ENCODE data around the gene ERBB4.
"Not testable (repeated sequence)": the region's sequence is repeated elsewhere in the genome, so short reads cannot be mapped to it uniquely, and the experiment has no call there.

Gene ERBB4

DNA sequence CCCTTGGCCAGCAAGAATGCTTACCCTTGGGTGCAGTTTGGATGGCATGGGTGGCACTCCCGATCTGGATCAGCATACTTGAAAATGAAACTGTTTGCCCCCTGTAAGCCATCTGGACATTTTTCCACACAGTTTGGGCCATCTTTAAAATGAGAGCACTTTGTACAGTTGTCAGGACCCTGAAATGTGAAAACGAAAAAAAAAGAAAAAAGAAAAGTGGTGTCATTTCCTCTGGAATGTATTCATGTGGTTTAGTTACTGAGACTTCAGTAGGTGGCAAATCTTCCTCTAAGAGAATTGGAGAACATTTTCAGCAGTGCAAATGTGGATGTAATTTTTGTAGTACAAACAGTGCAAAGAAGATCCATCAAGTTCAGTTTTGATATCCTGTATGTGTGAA, 873.3 kb downstream of the ERBB4 start:
- DNase-seq = no peak

DNA sequence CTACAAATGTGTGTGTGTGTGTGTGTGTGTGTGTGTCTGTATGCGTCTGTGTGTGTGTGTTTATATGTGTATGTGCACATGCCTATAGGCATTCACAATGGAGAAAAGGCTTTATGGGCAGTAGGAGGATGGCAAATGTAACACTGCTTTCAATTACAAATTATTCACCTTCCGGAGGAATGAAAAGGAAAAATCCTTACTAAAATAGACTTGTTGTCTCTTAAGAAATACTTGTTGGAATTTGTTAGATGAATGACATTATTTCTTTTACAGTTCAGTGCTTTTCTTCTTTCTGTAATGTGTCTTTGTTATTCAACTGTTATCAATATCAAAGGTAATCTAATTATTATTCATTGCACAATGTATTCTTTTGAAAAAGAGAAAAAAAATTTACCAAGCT, 874.3 kb downstream of the ERBB4 start:
- DNase-seq = no peak

DNA sequence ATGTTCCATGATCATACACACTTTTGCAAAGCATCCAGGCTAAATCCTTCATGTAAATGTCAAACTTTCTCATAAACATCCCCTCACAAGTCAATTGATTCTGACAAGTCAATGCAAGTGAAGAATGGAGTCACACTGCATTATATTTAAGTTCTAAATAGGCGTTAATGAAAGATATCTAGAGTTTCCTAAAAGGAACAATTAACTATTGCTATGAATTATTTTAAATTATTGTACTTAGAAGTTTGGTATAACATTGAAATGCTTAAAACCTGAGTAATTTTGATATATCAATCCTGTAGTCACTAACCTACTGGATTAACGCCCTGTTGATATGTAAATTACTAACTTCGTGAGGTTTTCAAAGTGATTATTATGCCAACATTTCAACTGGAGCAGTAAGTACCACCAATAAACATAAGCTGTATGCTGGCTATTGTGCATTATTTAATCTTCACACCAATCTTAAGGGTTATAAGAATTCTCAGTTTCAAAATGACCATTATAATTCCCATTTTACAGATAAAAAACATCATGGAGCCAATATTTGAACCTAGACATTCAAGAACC, 884.3 kb downstream of the ERBB4 start:
- no peak for DNase-seq

DNA sequence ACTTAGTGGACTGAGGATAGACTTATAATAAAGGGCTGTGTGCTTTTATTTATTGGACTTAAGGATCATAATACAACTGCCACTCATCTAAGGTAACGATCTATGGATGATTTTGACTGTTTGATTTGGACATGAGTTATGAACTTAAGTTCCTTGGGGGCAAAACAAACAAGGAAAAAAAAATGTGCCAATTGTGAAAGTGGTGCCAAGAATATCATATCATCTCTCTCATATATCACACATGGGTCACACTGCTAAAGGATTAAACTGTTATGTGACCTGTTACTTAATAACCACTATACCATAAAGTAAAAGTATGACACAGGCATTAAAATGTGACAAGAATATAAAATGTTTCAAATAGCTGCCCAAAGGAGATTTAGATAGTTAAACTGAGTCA, 886.3 kb downstream of the ERBB4 start:
- no peak for DNase-seq

DNA sequence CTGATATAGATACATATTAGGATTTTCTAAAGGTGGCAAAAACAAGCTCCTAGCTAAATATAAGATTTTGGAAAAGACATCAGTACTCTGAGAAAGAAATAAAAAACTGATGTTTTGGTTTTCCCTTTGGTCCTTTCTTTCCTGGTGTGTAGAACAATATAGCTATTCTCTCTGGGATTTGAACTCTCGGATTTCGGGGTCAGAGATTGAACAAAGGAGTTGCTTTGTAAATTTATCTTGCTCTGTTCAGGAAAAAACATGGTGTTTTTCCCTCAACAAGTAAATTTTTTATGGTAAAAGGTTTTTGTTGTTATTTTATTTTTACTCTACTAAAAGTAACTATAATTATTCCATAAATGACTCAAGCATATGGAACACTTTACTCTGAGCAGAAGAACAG, 889.3 kb downstream of the ERBB4 start:
- no peak for DNase-seq

DNA sequence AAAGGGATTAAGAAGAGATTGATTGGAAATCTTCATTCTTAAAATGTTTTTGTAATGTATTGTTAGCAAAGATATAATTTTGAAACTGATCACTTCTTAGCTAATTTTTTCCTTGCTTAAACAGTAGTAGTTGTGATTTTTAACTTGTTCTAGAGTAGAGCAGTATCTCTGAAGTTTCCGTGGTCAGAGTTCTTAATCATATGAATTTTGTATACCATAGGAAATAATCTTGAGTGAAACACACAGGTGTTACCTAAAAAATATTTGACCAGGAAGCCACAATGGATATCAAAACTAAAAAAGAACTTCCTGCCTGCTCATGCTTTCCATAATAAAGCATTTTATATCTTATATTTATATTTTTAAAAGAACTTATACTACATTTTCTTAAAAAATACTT, 907.1 kb downstream of the ERBB4 start:
- DNase-seq = no peak

DNA sequence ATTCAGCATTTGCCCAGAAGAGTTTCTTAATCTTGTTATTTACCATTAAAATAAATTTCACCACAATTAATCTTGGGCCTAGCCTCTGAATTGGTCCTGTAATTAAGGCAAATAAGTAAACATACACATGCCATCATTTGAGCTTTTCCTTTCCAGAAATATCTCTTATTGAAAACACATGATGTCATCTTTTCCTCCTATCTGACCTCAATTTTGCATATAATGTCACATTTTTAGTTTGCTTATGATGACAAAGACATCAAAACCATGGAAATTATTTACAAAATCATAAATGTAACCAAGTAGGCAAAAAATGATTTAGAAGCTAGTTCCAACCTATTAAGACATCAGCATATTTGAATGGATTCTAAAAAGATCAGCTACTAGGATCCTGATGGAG, 915.5 kb downstream of the ERBB4 start:
- no peak for DNase-seq

DNA sequence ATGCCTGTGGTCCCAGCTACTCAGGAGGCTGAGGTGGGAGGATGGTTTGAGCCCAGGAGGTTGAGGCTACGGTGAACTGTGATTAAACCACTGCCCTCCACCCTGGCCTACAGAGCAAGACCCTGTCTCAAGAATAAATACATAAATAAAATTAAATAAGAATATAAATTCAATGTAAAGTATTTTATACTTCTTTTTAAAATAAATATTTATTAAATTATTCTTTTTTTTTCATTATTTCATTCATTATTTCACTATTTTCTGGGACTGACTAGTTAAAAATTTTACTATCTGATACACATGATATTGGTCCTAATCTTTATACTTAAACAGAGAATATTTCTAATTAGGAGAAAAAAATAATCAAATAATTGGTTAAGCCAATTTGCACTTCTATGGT, 917.6 kb downstream of the ERBB4 start:
- DNase-seq = no peak

DNA sequence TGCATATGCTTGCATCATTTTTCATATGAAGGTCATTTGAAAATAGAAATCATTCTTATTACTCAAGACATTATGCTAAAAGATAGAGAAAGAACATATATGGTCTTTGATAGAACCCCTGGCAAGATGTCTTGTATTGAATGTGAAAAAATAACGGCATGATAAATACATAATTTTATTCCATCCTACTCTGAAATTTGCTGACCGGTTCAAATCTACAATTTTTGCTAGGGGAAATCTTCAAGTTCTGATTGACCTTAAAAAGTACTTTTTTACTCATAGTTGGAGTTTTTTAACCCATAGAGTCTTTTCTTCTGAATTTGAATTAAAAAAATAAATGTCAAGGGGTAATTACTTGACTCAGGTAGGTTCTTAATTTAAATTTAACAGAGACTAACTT, 920.8 kb downstream of the ERBB4 start:
- DNase-seq = no peak

DNA sequence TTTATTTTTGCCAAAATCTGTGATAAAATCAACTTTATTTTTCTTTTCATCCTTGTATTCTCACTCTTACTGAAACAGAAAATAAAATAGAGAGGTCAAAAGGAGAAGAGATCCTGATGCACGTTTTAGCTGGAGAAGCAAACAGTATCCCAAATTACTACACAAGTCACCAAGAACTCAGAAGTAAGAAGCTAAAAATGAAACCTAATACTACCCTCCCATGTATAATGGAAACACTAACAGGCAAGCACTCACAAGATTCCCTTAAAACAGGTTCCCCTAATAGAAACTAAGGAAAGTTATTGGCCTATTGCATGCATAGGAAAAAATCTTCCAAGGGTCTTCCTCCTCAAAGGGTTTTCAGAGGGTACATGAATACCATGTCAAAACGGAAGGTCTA, 927.0 kb downstream of the ERBB4 start:
- no peak for DNase-seq

DNA sequence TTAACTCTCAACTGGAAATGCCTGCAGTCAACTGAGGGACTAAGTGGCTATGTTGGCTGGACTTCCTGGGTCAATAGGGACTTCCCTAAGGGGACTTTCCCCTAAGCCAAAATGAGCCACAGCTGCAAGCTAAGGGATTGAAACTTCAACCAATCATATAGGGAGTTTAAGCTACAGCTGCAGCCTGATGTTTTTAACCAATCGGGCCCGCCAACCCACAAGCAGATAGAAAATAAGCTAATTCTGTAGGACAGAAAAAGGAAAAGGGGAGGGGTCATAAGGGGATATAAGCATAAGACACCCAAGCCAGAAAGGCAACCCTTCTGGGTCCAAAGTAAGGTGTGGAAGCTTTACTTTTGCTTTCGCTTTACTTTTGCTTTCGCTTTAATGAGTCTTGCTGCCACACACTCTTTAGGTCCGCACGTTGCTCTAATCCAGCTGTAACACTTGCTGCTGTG, 927.5 kb downstream of the ERBB4 start:
- no peak for DNase-seq

DNA sequence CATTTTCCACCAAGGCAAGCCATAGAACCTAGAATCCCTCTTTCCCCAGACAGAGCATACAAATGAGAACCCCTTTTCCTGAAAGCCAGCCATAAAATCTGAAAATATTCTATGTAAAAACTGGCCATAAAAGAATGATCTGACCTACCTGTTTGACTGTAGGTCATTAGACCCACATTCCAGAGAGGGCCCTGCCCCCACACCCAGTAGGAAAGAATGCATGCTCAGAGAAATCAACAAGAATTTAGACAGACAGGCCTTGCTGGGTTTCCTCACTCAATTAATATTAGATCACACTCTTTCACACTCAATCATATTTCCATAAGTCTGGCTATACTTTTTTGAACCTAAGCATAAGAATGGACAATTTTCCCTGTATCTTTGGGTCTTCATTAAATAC, 929.5 kb downstream of the ERBB4 start:
- no peak for DNase-seq

DNA sequence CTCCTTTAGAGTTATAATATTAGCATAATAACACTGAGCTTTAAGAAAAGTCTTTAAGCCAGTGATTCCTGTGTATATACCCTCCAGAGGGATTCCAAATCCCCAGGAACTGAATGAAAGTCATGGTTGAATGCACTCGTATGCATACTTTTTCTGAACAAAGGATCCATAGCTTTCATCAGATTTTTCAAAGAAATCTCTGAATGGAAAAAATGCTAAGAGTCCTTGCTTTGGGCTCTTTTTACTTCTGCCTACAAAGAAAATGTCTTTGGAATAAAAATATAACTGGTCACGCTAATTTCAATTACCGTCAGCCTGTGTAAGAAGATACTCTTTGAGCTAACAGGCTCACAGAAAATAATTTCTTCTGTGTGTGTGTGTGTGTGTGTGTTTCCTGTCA, 939.5 kb downstream of the ERBB4 start:
- no peak for DNase-seq

DNA sequence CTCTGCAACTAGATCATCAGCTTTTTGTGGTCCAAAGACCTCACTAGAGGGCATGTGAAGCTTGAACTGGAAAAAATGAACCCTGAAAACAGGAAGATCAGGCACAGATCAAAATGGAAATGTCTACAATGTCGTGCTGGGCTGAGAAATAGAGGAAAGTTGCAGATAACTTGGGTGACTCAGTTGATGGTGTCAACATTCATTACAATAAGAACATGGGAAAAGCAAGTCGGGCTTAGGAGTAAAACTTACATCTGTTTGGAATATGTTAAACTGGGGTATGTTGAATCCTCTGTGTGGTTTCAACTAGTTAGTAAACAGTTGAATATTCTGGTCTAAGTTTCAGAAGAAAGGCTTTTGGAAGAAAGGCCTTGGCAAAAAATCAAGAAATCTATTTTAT, 940.4 kb downstream of the ERBB4 start:
- DNase-seq = no peak

DNA sequence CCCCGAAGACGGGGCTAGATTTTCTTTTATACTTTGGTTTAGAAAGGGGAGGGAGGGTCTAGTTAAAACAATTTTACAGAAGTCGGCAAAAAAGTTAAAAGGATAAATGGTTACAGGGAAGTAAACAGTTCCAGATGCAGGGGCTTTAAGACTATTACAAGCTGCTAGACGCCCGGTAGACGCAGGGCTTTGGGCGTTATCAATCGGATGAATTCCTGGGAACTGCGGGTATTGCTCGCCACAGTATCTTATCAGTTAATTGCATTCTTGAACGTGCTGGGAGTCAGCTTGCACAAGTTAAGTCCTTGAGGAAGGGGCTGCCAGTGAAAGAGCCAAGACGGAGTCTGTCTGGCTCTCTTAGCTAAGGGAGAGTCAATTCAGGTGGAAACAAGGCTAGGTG, 946.6 kb downstream of the ERBB4 start:
- not testable (repeated sequence) for DNase-seq

DNA sequence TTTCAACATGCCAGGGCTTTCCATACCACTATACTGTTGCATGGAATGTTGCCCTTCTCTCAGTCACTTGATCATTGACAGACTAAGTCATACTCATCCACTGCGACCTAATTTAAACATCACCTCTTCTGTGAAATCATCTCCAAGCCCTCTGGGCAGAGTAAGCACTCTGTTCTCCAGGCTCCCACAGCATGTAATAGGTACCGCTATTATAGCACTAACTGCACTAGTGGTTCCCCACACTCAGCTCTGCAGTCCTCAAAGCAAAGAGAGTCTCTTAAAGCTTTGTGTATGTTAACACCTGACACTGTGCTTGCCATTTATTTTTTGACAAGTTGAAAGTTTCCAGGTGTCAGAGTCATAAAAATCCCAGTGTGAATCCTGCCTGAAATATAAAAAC, 947.2 kb downstream of the ERBB4 start:
- no peak for DNase-seq

DNA sequence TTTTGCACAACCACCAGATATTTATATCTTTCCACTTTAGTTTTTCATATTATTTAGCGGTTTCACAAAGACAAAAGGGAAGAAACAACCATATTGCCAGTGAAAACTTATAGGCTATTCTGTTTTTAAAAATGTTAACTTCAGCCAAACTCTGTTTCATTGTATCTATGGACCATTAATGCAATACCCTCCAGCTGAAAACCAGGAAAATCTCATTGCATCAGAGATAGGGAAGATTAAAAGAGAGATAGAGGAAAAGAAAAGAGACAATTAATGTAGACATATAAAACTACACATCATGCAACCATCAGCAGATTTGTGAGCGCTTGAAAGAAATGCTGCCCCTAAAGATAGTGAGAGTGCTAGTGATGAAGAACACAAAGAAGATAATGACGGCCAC, 970.2 kb downstream of the ERBB4 start:
- no peak for DNase-seq

DNA sequence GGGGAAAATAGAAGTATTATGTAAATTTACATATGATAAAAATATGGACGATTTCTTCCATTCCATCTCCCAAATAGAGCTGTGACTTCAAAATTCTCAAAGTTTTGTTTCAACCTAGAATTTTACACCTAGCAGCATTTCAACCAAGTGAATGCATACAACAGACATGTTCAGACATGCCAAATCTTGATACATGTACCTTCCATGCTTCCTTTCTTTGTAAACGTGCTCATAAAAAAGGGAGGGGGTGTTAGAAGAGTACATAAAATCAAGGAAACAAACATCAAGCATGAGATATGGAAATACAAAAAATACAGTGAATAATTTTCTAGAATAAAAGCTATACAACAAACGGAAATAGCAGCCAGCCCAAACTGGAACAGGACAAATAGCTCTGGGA, 974.2 kb downstream of the ERBB4 start:
- DNase-seq = no peak

DNA sequence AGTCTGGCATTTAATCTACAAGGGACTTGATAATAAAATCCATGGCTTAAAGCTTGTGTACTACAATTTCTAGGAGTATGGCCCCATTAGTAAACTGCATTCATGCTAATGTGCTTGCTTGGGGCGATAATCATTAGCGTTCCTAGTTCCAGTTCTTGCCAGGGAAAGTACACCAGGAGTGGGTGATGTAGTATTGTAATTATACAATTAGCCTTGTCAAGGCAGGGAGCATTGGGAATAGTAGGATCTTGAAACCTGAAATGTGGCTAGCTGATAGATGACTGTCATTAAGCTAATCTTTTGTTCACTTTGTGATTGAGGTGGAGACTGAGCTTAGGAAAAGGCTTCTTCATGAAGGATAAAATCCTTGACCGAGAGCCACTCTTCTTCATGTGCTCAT, 993.0 kb downstream of the ERBB4 start:
- DNase-seq = no peak

DNA sequence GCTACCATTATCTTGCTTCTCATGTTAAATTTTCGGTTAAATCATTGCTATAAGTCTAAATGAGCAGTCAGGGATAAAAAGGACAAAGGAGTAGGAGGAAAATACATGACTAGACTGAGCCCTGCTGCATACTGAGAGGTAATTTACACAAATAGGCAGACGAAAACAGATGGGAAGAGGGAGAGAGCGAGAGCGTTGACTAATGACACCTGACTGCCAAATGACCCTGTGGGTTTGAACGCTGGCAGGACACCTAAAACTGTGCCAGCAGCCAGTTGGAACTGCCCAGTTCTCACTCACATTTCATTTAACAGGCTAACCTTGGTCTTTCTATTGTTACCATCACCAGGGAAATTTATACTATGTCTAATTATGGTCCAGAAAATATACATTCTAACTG, 1004.0 kb downstream of the ERBB4 start:
- DNase-seq = peak; percentile 64

DNA sequence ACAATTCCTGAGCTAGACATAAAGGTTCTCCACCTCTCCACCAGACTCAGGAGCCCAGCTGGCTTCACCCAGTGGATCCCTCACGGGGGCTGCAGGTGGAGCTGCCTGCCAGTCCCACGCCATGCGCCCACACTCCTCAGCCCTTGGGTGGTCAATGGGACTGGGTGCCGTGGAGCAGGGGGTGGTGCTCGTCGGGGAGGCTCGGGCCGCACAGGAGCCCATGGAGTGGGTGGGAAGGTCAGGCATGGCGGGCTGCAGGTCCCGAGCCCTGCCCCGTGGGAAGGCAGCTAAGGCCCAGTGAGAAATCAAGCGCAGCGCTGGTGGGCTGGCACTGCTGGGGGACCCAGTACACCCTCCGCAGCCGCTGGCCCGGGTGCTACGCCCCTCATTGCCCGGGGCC, 1014.4 kb downstream of the ERBB4 start:
- not testable (repeated sequence) for DNase-seq

DNA sequence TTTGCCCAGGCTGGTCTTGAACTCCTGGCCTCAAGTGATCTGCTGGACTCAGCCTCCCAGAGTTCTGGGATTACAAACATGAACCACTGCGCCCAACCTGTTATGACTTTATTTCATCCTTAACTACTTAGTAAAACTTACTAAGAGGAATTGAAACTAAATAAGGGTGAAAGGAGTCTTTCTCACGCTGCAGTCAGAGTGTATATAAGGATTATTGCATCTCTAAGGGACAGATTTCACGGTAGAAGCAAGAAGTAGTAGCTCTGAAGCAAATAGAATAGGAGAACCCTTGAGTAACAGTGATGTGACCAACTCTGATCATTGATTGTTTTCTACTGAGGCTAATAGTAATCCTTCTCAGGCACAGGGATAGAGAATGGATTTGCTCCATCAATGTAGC, 1022.1 kb downstream of the ERBB4 start:
- DNase-seq = no peak

DNA sequence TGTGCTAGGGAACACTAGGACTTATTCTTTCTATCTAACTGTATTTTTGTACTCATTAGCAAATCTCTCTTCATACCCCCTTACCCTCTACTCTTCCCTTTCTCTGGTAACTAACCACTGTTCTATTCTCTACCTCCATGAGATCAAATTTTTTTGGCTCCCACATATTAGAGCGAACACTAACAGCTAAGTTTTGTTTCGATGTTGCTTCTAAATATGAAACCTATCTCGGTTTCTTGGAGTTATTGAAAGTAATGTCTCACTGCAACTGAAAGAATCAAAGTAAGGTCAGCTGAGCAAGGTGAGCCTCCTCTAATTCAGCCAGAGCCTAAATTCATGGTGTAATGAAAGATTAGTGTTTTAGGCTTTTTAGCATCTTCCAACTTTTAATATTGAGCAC, 1024.6 kb downstream of the ERBB4 start:
- DNase-seq = no peak

DNA sequence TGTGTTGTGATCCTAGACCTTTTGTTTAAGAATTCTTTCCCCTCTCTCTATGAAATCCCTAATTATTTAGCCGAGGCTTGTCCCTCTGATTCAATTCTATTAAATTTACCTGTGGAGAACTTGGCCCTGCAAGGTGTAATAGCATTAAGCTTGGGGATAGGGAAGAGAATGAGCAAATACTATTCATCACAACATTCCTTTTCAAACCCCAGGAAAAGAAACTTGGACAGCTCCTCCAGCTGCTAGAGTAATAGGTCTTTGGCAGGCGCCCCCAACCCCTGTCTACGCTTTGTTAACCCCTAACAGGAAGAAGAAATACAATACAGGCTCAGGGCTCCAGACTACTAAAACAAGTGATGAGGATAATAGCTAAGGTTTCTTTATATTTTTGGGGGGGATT, 1025.2 kb downstream of the ERBB4 start:
- no peak for DNase-seq

DNA sequence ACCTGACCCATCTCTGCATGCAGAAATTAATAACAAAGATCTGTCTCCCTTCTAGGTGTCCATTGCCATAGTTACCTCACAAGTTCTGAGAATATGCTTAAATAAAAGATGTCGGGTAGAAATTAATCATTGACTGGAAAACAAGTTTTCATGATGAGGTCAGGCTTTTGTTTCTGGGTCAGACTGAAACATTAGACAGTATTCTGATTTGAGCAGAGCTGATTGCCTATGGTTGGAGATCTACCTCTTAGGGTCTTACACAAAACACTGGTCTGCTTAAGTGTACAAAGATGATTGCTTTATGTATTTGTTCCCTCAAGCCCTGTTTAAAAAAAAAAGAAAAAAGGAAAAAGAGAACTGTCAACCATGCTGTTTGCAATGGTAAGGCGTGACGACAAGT, 1025.8 kb downstream of the ERBB4 start:
- DNase-seq = no peak

DNA sequence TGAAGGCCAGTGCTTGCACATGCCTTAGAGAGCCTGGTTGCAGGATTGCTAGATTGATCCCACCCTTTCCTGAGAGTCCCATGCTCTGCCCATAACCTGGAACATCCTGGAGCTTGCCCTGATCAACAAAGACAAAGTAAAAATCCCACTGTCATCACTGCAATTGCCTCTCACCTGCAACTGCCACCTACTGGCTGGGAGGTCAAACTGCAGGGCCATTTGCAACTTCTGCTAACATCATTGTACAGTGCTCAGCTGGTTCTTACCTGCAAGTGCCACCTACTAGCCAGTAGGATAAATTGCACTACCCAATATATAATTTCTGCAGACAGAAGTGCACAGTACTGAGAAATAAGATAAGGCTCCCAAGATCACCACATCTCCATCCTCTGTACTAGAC, 1034.7 kb downstream of the ERBB4 start:
- no peak for DNase-seq

Measured in NCI-H1417 treated with DMSO at 0.1 percent for 48 hours (cell line).